Measurements from ENCODE around the gene MTERF2. TPM values are rescaled to one million over a fixed set of nuclear protein-coding genes. Genes with fewer than 3 reads are reported as not detected.

Gene MTERF2
- polyA plus RNA-seq, 3 donors = 0.54 to 1.2 (median 0.73) TPM

DNA sequence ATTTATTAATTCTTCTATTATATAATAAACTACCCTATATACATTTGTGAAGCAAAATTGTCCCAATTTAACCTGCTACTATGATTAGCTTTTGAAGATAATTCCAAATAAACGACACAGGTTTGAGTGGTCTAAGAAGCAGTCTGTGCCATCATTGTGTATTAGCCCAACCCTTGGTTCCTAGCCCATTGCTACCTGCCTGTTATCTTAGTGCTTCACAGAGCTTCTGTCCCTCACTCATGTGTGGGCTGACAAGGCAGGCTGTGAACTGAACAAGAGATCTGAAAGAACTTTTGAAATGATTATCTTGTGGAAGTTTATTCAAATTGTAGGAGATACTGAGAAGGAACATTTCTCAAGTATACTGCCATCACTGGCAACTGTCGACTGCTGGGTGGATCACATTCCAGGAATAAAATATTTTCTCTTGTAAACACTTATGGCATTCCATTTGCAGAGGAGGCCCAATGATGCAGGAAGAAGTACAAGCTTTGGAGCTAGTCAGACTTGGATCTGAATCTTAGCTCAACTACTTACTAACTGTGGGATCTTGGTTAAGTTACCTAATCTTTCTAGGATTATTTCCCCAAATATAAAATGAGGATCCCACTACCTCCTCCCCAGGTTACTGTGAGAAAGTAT lies 7.8 kb upstream of the MTERF2 start:
- Mint-ChIP-seq H3K9me3 (peaks cover 0 to 2% (median 0%) of the 10 kb centered on the region in 7 donors), H3K27me3 (ENCODE audit: low read depth in 3 of 3) (no peaks in the 10 kb centered on the region), H3K4me3 (no peak overlapping the region), H3K36me3 (peaks cover 17 to 19% of the 10 kb centered on the region in 2 donors), H3K4me1 (no peaks in the 10 kb centered on the region), H3K27ac (no peak overlapping the region)
- no CpG with 5 or more reads among the region's 2 CpGs for WGBS (ENCODE audit: insufficient coverage)
- H3K27ac ChIP-seq (ENCODE audit: low read depth in 1 of 2, low read length in 2 of 2) = no peak overlapping the region
- intact Hi-C loops (cut with micrococcal nuclease) = no loop called here
- no peak overlapping the region for H3K9ac ChIP-seq (ENCODE audit: insufficient read depth, low read length, poor library complexity, severe bottlenecking)
- no peaks in the 10 kb centered on the region for H3K27me3 ChIP-seq (ENCODE audit: control insufficient read depth in 2 of 2, insufficient read depth in 2 of 2, low read length in 2 of 2)
- H2AFZ ChIP-seq (ENCODE audit: insufficient read depth, low read depth, low read length, poor library complexity, severe bottlenecking) = no peak overlapping the region
- no peaks in the 10 kb centered on the region for H3K9me3 ChIP-seq (replicated peaks in 1 of 2; ENCODE audit: control insufficient read depth in 1 of 2, insufficient read depth in 1 of 2, low read length in 2 of 2)
- peaks cover 3 to 13% of the 10 kb centered on the region in 2 donors for H3K36me3 ChIP-seq (replicated peaks in 1 of 2; ENCODE audit: control insufficient read depth in 1 of 2, insufficient read depth in 2 of 2, low read length in 2 of 2)
- H3K79me2 ChIP-seq (ENCODE audit: insufficient read depth, low read length) = no peaks in the 10 kb centered on the region
- H3K4me1 ChIP-seq (ENCODE audit: control insufficient read depth in 1 of 2, insufficient read depth in 2 of 2, low read length in 2 of 2) = no peaks in the 10 kb centered on the region
- TF ChIP-seq, protein P1, sequence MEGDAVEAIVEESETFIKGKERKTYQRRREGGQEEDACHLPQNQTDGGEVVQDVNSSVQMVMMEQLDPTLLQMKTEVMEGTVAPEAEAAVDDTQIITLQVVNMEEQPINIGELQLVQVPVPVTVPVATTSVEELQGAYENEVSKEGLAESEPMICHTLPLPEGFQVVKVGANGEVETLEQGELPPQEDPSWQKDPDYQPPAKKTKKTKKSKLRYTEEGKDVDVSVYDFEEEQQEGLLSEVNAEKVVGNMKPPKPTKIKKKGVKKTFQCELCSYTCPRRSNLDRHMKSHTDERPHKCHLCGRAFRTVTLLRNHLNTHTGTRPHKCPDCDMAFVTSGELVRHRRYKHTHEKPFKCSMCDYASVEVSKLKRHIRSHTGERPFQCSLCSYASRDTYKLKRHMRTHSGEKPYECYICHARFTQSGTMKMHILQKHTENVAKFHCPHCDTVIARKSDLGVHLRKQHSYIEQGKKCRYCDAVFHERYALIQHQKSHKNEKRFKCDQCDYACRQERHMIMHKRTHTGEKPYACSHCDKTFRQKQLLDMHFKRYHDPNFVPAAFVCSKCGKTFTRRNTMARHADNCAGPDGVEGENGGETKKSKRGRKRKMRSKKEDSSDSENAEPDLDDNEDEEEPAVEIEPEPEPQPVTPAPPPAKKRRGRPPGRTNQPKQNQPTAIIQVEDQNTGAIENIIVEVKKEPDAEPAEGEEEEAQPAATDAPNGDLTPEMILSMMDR (IDR thresholded peaks at IDR 0.05) = no peak
- no peak for DNase-seq
- no peaks in the 10 kb centered on the region for H4K20me1 ChIP-seq (ENCODE audit: insufficient read depth, low read length)
- no peak overlapping the region for H3K4me3 ChIP-seq (replicated peaks in 1 of 3; ENCODE audit: low read depth in 2 of 3, low read length in 3 of 3)
- no peak overlapping the region for H3K4me2 ChIP-seq (replicated peaks; ENCODE audit: extremely low read depth, low read length, poor library complexity, severe bottlenecking)

GRCh38 chr12:106987846-106988245 lies 900 bp upstream of the MTERF2 start:
- Mint-ChIP-seq H3K36me3 (peaks cover 11 to 13% of the 10 kb centered on the region in 2 donors), H3K4me3 (peak overlapping the region in 1 of 2 donors; percentile 93), H3K4me1 (peaks cover 10% of the 10 kb centered on the region), H3K27me3 (ENCODE audit: low read depth in 3 of 3) (peaks cover 3 to 9% (median 3%) of the 10 kb centered on the region in 3 donors), H3K9me3 (peaks cover 0 to 2% (median 0%) of the 10 kb centered on the region in 7 donors), H3K27ac (no peak overlapping the region)
- intact Hi-C loops (cut with micrococcal nuclease) = no loop called here
- Histone ChIP-seq H3K27ac (ENCODE audit: low read depth in 1 of 2, low read length in 2 of 2) (no peak overlapping the region), H3K4me1 (ENCODE audit: control insufficient read depth in 1 of 2, insufficient read depth in 2 of 2, low read length in 2 of 2) (peaks cover 9 to 15% of the 10 kb centered on the region in 2 donors), H3K9ac (ENCODE audit: insufficient read depth, low read length, poor library complexity, severe bottlenecking) (no peak overlapping the region), H3K4me3 (replicated peaks in 1 of 3; ENCODE audit: low read depth in 2 of 3, low read length in 3 of 3) (no peak overlapping the region), H3K4me2 (replicated peaks; ENCODE audit: extremely low read depth, low read length, poor library complexity, severe bottlenecking) (no peak overlapping the region), H2AFZ (ENCODE audit: insufficient read depth, low read depth, low read length, poor library complexity, severe bottlenecking) (no peak overlapping the region), H4K20me1 (ENCODE audit: insufficient read depth, low read length) (no peaks in the 10 kb centered on the region), H3K9me3 (replicated peaks in 1 of 2; ENCODE audit: control insufficient read depth in 1 of 2, insufficient read depth in 1 of 2, low read length in 2 of 2) (no peaks in the 10 kb centered on the region), H3K36me3 (replicated peaks in 1 of 2; ENCODE audit: control insufficient read depth in 1 of 2, insufficient read depth in 2 of 2, low read length in 2 of 2) (no peaks in the 10 kb centered on the region), H3K27me3 (ENCODE audit: control insufficient read depth in 2 of 2, insufficient read depth in 2 of 2, low read length in 2 of 2) (no peaks in the 10 kb centered on the region), H3K79me2 (ENCODE audit: insufficient read depth, low read length) (no peaks in the 10 kb centered on the region)
- DNase-seq = no peak
- 93% methylated on average over 4 of the region's 6 CpGs for WGBS (ENCODE audit: insufficient coverage)
- TF ChIP-seq, protein P1 (IDR thresholded peaks at IDR 0.05) = no peak

Measured in CD14-positive monocyte (primary cell).